Testis (tissue), 2 donors: ENCODE measurements around the gene CLCN3.
"Not testable (repeated sequence)": the region's sequence is repeated elsewhere in the genome, so short reads cannot be mapped to it uniquely, and the experiment has no call there.

Experiments used
- CTCF ChIP-seq, 3 experiments: fragments of 450-650 bp in 2 of 3; fragments of 200-600 bp in 1 of 3; sonication (generic) in 1 of 3; IDR thresholded peaks; one replicate each; pipeline ENCODE4 v1.5.1; 2016 to 2019; ENCODE audit warnings: antibody characterized with exemption in 3 of 3, mild to moderate bottlenecking in 2 of 3, moderate library complexity in 1 of 3
- POLR2A ChIP-seq: fragments of 450-650 bp; IDR thresholded peaks from one replicate; pipeline ENCODE4 v1.6.1; 2017; ENCODE audit warnings: antibody characterized with exemption, mild to moderate bottlenecking, moderate library complexity

GRCh38 chr4:169771556-169772080 is 151.2 kb downstream of the CLCN3 start:
- TF ChIP-seq CTCF (IDR thresholded peaks at IDR 0.05); POLR2A: not testable (repeated sequence)
